Right renal cortex interstitium (tissue), 3 donors: ENCODE measurements around the gene ANKRD27. TPM values are rescaled to one million over a fixed set of nuclear protein-coding genes. Genes with fewer than 3 reads are reported as not detected.
"Not testable (repeated sequence)": the region's sequence is repeated elsewhere in the genome, so short reads cannot be mapped to it uniquely, and the experiment has no call there.

Experiments used
- DNase-seq, 3 donors: peaks; one replicate each; pipeline ENCODE4 v3.0.0-alpha.2; 2013; ENCODE audit warnings: low read depth in 3 of 3, low spot score in 2 of 3
- polyA plus RNA-seq, 3 donors: library from polyadenylated mRNA; unstranded; fragments of 120-200 nt; gene quantifications; one replicate each; pipeline ENCODE4 v1.2.1, GENCODE V29; 2013; ENCODE audit not compliant: insufficient read length in 3 of 3

The ANKRD27 gene
- polyA plus RNA-seq, 3 donors = 18.4 to 20.8 (median 19.4) TPM

DNA sequence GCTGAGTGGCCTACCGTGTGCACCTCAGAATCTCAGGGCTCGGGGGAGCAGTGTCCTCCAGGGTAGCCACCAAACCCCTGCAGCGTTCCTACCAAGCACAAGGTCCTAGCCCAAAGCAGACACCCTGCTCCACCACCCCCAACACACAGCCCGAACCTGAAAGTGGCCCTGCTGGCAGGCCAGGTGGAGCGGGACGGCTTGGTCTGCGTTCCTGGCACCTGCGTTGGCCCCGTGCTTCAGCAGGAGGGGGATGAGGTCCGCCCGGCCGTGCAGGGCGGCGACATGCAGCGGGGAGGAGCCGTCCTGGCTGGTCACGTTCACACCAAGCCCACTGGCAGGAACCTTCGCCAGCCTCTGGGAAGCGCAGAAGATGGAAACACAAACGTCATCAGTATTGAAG is 67.5 kb downstream of the ANKRD27 start:
- DNase-seq = no peak

DNA sequence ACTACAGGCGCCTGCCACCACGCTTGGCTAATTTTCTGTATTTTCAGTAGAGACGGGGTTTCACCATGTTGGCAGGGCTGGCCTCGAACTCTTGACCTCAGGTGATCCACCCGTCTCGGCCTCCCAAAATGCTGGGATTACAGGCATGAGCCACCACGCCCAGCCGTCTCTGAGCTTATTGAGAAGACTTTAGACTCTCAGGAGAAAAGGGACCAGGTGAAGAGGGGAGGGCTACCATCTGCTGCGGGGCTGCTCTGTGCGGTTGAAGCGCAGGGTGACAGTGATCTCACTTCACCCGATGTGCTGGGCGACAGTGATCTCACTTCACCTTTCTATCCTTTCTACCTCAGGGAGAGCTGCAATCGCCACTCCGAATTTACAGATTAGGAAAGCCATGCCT is 68.7 kb downstream of the ANKRD27 start:
- DNase-seq = no peak

DNA sequence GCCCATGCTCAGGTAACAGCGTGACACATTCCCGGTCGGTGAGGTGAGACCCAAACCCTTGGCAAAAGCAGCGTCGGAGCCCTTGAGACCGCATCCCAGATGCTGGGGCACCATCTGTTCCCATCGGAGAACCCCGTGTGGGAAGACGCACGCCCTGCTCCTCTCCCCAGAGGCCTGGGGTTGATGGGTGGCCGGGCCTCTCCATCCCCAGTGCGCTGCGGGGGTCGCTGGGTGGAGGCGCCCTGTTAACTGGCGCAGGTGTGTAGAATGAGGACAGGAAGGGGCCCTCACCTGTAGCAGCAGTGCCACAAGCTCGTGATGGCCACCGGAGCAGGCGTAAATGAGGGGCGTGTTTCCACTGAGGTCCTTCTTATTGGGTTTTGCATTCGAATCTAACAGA is 69.4 kb downstream of the ANKRD27 start:
- no peak for DNase-seq

DNA sequence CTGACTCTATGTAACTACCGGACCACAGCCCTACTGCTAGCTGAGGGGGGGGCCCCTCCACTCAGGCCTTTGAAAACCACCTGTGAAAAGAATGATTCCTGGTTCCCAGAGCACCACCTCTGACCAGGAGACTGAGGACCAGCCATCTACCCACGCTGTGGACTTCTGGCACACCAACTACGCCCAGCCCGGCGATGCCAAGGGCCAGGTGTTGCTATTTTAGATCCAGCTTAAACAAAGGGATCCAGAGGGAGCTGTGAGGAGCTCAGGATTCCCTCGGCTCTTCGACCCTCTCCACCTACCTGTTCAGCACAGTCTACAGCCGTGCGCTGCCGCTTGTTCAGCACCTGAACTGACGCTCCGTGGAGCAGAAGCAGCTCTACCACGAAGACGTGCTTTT is 71.0 kb downstream of the ANKRD27 start:
- DNase-seq = no peak

DNA sequence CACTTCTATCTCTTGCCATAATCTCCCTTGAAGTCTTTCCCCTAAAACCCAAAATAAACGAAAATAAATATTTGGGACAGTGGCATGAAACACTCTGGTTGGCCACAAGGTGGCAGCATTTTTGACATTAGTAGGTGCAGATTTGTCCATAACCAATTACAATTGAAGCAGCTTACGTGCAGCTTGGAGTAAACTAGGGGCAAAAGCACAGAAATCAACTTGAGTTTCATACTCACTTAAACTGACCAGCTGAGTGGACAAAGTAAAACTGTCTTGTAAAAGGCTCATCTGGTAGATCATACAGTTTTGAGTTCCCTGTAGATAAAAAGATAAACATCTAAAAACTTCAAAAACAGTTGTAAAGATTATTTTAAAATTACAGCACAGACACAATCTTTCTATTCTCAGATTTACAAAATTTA is 75.2 kb downstream of the ANKRD27 start:
- DNase-seq = peak in 1 of 3 donors; percentile 25

DNA sequence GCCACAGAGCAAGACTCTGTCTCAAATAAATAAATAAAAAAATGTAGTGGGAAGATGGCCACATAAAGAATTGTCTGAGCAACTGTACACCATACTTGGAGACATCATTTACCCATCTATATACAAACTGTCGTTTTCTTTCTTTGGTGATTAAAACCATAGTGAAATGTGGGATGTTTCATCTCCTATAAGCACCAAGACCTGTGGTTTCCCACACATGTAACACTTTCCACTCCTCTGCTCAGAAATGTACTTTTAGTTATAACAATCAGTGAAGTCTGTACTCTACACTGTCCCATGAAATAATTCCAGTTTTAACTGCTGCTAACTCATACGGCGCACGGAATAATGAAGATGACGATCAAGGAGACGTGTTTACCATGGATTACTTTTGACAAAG is 75.7 kb downstream of the ANKRD27 start:
- no peak for DNase-seq

DNA sequence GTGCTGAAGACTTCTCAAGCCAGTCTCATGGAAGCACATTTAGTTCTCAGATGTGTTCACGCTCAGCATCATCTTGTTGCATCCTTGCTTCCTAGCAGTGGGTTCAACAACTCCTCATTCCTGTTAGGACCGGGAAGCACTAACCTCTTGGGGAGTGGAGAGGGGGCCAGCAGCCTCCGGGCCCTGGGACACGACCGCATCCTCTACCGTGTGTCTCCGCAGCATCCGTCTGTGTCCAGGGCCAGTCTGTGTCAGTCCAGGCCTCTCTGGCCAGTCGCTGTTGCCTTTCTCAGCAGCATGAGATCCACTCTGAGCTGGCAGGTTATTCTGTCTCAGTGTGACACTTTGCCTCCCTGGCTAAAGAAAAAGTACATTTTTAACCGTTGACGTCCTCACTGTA is 77.0 kb downstream of the ANKRD27 start:
- DNase-seq = no peak

DNA sequence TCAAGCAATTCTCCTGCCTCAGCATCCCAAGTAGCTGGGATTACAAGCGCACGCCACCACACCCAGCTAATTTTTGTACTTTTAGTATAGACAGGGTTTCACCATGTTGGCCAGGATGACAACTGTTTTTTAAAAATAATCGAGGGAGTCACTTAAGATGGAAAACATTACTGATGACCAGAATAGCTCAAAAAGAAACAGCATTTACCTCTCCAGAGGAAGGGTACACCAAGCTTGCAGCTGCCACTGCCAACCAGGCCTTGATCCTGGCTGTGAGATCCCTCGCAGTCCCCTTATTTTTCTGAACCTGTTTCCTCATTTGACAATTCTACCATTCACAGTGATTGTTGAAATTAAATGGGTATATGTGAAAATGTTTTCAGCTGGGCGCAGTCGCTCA is 79.5 kb downstream of the ANKRD27 start:
- no peak for DNase-seq

DNA sequence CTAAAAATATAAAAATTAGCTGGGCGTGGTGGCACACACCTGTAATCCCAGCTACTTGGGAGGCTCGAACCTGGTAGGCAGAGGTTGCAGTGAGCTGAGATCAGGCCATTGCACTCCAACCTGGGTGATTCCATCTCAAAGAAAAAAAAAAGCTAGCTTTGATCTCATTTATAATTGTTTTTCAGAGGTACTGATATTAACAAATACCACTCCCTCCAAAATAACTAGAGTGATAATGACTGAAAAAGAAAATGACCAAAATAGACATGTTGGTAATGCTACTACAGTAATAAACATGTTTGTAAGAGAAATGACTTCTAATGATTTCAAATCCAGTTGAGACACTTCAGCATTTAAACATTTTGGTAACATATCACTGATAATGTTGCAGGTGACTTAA is 81.0 kb downstream of the ANKRD27 start:
- DNase-seq = no peak

DNA sequence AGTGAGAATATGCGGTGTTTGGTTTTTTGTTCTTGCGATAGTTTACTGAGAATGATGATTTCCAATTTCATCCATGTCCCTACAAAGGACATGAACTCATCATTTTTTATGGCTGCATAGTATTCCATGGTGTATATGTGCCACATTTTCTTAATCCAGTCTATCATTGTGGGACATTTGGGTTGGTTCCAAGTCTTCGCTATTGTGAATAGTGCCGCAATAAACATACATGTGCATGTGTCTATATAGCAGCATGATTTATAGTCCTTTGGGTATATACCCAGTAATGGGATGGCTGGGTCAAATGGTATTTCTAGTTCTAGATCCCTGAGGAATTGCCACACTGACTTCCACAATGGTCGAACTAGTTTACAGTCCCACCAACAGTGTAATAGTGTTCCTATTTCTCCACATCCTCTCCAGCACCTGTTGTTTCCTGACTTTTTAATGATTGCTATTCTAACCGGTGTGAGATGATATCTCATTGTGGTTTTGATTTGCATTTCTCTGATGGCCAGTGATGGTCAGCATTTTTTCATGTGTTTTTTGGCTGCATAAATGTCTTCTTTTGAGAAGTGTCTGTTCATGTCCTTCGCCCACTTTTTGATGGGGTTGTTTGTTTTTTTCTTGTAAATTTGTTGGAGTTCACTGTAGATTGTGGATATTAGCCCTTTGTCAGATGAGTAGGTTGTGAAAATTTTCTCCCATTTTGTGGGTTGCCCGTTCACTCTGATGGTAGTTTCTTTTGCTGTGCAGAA is 87.1 kb downstream of the ANKRD27 start:
- DNase-seq = not testable (repeated sequence)

DNA sequence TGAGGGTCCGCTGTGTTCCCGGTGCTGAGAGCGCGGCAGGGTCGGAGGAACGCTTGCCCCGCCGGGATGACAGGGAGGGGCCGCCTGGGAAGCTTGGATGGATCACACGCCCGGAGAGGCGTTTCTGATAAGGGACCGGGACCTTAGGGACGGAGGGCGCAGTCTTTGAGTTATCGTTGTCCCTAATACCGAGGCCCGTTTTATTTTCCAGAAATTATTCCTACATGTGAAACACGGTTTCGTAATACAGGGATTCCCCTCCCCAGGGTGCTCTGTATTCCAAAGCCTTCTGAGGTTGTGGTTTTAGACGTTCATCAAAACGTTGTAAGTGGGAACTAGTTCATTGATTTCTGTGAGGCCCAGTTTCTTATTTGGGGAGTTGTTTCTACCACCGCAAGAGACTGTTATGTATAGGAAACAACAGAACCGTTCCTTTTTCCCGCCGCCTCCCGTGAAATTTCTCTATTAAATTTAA is 93.2 kb downstream of the ANKRD27 start:
- no peak for DNase-seq

DNA sequence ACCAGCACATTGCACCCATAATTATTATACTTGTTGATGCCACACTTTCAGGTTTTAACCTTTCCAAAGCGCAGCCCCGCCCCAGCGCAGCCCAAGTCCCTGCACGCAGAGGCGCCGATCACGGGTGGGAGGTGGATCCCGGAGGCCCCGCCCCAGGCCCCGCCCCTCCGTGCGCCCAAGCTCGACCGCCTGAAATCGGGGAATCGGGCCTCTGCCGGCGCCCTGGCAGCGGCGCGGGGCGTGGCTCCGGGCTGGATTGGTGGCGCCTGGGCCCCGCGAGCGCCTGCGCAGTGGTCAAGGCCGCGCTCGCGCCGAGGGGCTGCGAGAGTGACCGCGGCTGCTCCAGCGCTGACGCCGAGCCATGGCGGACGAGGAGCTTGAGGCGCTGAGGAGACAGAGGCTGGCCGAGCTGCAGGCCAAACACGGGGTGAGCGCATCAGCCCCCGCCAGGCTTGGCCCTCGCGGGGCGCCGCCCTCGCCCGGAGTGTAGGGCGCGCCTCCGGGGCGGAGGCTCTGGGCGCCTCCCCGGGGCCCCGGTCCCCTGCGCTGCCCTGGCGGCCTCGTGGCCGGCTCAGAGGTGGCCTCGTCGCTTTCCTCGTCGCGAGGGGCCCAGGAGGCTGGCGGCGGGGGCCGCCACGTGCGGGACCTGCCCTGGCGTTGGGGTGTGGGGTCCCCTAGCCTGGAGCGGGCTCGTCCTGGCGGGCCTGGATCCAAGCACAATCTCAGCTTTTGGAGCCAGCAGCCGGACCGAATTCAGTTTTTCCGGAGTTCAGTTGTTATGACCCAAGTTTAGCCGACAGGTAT is 93.9 kb downstream of the ANKRD27 start, which contains the start of gene PDCD5:
TSS of gene PDCD5 (plus strand) at position 290 of the 804 bp plus-strand sequence. CDS start at position 362, 72 bp downstream.
- DNase-seq = peak; percentile 72 to 89 (median 87)

DNA sequence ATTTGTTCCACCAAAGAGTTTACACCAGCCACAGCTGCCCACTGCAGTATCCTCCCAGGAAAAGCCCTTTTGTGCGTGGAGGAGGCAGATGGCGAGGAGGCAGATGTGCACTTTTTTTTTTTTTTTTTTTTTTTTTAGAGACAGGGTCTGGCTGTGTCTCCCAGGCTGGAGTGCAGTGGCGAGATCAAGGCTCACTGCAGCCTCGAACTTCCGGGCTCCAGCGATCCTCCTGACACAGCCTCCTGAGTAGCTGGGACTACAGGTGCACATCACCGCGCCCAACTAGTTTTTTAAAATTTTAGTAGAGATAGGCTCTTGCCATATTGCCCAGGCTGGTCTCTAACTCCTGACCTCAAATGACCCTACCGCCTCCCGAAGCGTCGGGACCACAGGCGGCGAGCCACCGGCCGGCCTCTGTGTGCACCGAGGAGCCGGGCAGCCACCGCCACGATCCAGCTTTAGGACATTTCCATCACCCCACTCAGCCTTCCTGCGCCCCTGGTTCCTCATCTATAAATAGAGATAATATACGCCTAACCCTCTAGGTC is 94.6 kb downstream of the ANKRD27 start:
- no peak for DNase-seq

DNA sequence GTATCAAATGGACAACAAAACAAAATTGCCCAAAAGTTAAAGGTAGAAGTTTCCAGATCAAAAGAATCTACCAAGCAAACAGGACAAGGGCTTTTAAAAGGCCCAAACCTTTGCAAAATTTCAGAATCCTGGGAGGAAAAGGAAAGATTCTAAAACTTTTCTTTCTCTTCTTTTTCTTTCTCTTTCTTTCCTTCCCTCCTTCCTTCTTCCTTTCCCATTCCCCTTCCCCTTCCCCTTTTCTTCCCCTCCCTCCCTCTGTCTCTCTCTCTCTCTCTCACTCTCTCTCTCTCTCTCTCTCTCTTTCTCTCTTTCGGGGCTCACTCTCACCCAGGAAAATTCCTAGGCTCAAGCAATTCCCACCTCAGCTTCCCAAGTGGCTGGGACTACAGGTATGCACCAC is 98.2 kb downstream of the ANKRD27 start:
- DNase-seq = no peak

DNA sequence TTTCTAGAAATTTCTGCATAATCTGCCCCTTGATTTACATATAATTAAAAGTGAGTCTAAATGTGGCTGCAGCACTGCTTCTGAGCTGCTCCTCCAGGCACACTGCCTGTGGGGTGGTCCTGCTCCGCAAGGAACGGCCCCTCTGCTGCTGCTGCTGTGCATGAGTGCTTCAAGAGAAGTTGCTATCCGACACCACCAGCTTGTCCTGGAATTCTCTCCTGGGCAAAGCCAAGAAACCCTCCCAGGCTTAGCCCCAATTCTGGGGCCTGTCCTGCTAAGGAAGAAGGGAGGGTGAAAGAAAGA is 101.5 kb downstream of the ANKRD27 start:
- no peak for DNase-seq

DNA sequence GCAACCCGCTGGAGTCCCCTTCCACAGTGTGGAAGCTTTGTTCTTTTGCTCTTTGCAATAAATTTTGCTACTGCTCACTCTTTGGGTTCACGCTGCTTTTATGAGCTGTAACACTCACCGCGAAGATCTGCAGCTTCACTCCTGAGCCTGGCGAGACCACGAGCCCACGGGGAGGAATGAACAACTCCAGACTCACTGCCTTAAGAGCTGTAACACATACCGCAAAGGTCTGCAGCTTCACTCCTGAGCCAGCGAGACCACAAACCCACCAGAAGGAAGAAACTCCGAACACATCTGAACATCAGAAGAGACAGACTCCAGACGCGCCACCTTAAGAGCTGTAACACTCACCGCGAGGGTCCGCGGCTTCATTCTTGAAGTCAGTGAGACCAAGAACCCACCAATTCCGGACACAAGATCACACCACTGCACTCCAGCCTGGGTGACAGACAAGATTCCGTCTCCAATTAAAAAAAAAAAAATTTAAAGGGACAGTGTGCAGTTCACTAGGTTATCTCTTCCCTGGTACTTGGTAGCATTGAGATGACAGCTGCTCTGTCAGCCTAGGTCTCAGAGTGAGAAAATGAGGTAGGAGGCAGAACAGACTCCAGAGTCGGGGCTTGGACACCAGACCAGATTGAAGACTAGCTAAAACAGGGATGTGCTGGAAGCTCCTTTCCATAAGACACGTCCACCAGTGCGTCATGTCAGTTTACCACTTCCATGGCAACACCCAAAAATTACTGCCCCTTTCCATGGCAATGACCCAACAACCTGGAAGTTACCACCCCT is 102.1 kb downstream of the ANKRD27 start:
- not testable (repeated sequence) for DNase-seq

DNA sequence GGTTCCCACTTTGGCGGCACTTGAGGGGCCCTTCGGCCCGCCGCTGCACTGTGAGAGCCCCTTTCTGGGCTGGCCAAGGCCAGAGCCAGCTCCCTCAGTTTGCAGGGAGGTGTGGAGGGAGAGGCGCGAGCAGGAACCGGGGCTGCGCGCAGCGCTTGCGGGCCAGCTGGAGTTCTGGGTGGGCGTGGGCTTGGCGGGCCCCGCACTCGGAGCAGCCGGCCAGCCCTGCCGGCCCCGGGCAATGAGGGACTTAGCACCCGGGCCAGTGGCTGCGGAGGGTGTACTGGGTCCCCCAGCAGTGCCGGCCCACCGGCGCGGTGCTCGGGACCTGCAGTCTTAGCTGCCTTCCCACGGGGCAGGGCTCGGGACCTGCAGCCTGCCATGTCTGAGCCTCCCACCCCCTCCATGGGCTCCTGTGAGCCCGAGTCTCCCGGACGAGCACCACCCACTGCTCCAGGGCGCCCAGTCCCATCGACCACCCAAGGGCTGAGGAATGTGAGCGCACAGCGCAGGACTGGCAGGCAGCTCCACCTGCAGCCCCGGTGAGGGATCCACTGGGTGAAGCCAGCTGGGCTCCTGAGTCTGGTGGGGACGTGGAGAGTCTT is 103.4 kb downstream of the ANKRD27 start:
- DNase-seq = not testable (repeated sequence)

DNA sequence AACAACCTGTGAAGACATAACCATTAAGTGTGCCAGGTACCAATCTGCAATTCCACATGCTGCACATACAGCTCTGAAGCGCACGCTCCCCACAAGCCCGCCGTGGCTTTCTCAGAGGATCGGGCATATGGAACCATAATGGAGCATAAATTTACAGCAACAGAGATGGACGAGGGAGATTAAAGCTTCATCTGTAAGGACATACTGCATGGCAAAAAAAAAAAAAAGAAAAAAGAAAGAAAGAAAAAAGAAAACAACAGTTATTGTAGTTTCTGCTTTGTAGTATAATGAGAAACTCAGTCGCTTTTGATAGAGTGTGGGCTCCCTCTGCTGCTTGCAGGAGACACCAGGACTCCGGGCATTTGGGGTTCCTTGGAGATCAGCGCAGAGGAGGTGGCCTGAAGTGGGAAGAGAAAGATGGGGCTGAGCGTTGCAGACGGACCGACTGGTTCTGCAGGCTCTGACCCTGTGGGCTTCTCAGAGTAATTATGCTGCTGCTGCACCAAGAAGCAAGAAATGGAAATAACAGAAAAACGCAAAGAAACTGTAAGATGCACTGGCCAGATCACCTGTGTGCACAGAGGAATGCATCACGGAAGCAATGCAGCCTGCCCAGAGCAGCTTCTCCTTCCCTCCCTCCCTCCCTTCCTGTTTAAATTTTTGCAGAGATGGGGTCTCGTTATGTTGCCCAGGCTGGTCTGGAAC is 104.7 kb downstream of the ANKRD27 start:
- DNase-seq = peak in 1 of 3 donors; percentile 34

DNA sequence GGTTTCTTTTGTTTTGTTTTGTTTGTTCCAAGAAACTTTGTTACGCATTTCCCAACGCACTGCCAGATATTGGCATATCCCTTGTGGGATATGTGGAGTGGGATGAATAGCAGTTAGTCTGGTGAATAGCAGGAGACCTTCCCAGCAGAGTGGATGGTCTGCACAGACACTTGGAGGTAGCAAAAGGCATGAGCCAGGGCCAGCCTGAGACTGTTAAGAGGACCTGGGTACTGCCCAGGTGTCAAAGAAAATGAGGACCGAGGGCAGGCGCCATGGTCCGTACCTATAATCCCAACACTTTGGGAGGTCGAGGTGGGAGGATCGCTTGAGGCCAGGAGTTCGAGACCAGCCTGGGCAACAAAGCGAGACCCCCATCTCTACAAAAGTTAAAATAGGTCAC is 107.5 kb downstream of the ANKRD27 start:
- DNase-seq = no peak
